Stimulated activated CD4-positive, alpha-beta T cell treated with anti-CD3 and anti-CD28 coated beads, TNF-alpha, amount 100 ng/mL, for 4 hours (primary cell): ENCODE measurements around the gene CACNG4.

Experiments
- DNase-seq, 3 experiments: peaks; one replicate each; pipeline ENCODE4 v3.0.0-alpha.2; 2020; ENCODE audit warnings: low read depth in 3 of 3

Gene CACNG4

GRCh38 chr17:66963909-66964771, at the start of gene CACNG4:
Gene CACNG4 (plus strand): TSS chr17:66964707. CDS start chr17:66964912, 205 bp downstream.
- DNase-seq, result no peak

DNA sequence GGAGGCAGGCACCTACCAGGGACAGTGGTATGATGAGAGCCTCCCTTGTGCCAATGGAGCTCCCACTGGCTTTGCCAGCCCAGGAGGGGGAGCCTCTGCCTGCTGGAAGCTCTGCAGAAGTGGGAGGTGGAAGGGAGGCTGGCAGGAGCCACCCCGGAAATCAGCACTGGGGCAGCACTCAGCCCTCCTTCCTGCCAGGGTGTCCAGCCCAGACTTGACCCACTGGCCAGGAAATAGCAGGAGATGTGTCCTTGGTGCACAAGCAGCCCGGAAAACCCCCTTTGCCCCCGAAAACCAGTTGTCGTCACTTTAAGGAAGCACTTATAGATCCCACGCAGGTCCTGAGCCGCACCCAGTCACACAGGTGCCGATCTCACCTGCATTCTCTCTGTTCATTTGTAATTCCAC, 49.3 kb upstream of the CACNG4 start:
- DNase-seq, result no peak

DNA sequence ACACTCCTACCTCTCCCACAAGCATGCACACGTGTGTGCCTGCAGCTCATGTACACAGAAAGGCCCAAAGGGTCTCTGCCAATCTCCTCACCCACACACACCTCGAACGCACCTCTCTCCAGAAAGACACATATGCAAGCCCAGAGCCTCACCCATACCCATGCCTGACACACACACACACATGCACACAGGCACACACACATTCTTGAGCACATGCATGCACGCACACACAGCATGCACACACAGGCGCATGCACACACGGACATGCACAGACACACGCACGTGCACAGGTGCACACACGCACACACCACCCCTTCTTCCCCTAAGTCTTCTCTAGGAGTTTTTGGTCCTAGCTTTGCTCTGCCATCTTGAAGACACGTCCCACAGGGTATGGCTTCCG, 48.7 kb upstream of the CACNG4 start:
- no peak for DNase-seq

DNA sequence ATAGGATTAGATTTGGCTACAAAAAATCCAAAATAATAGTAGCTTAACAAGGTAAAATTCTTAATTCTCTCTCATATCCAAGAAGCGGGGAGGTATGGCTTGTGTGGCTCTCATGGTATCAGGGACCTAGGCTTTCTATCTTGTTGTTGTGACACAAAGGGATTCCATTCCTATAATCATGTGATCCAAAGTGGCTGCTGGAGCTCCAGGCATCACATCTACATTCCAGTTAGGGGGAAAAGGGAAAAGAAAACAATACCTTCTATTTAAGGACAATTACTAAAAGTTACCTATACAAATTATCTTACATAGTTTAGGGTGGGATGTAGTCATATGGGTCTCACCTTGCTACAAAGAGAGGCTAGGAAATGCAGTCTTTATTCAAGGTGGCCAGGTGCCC, 47.6 kb upstream of the CACNG4 start:
- no peak for DNase-seq

GRCh38 chr17:66918896-66919295, 45.6 kb upstream of the CACNG4 start:
- DNase-seq, result no peak

DNA sequence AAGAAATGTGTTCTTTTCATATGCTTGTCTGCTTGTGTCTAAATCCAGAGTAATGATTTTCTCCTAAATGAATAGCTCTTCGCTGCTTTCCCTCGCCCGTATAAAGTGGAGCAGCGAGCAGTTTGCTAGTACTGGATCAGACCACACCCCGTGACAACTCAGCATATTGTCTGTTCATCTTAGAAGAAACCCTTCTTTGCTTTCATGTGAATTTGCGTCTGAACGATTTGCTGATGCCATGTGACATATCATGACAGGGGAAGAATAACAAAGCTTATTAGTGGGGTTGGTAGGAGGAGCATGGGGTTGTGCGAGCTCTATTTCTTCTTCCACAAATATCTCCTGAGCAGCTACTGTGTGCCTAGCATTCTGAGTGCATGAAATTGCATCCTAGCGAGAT, 44.1 kb upstream of the CACNG4 start:
- no peak for DNase-seq

- no peak for DNase-seq
These were observed 43.6 kb upstream of the CACNG4 start for GRCh38 chr17:66920950-66921349.

DNA sequence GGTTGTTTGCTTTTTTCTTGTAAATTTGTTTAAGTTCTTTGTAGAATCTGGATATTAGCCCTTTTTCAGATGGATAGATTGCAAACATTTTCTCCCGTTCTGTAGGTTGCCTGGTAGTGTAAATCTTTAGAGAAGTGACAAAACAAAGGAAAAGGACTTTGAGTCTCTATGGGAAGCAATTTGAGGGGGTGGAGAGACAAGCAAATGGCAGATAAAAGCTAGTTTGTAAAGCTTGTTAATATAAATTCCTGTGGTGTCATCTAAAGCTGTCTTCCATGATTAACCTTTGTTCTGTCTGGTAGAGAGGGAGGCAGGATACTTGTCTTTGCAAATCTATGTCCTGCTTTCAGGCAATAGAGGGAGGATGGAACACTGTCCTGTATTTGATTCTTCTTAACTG, 40.6 kb upstream of the CACNG4 start:
- DNase-seq, result no peak

- no peak for DNase-seq
These were observed 38.6 kb upstream of the CACNG4 start for GRCh38 chr17:66925811-66926500.

DNA sequence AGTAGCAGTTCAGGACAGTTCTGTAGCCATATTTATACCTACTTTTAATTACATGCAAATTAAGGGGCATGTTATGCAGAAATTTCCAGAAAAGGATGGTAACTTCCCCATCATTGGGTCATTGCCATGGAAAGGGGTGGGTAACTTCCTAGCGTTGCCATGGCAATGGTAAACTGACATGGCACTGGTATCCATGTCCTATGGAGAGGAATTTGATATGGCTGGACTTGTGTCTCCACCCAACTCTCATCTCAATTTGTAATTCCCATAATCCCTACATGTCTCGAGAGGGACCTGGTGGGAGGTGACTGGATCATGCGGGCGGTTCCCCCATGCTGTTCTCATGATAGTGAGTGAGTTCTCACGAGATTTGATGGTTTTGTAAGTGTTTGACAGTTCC, 35.6 kb upstream of the CACNG4 start:
- DNase-seq, result no peak

- DNase-seq, result no peak
These were observed 34.9 kb upstream of the CACNG4 start for GRCh38 chr17:66929591-66929990.

GRCh38 chr17:66930933-66931332, 33.6 kb upstream of the CACNG4 start:
- no peak for DNase-seq

DNA sequence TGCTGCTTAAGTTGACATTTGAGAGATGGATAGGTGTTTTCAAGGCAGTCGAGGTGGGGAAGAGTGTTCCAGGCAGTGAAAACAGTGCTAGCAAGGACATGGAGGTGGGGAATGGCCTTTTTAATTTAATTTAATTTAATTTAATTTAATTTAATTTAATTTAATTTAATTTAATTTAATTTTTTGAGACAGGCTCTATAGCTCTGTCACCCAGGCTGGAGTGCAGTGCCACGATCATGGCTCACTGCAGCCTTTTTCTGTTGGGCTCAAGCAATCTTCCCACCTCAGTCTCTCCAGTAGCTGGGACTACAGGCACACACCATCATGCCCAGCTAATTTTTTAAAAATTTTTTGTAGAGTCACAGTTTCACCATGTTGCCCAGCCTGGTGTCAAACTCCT, 32.2 kb upstream of the CACNG4 start:
- DNase-seq, result no peak

GRCh38 chr17:66934040-66934439, 30.5 kb upstream of the CACNG4 start:
- no peak for DNase-seq

DNA sequence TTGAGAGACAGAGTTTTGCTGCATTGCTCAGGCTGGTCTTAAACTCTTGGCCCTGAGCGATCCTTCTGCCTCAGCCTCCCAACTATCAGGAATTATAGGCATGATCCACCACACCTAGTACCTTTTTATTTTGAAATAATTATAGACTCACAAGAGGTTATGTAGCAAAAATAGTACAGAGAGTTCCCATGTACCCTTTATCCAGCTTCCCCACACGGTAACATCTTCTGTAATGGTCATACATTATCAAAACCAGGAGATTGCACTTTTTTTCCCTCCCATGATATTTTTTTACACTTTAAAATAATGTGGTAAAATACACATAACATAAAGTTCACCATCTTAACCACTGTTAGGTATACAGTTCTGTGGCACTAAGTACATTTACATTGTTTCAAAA, 28.8 kb upstream of the CACNG4 start:
- DNase-seq, result no peak

GRCh38 chr17:66938656-66939055, 25.9 kb upstream of the CACNG4 start:
- DNase-seq, result no peak

GRCh38 chr17:66939461-66940114, 24.9 kb upstream of the CACNG4 start:
- DNase-seq, result no peak

GRCh38 chr17:66941249-66941648, 23.3 kb upstream of the CACNG4 start:
- no peak for DNase-seq

DNA sequence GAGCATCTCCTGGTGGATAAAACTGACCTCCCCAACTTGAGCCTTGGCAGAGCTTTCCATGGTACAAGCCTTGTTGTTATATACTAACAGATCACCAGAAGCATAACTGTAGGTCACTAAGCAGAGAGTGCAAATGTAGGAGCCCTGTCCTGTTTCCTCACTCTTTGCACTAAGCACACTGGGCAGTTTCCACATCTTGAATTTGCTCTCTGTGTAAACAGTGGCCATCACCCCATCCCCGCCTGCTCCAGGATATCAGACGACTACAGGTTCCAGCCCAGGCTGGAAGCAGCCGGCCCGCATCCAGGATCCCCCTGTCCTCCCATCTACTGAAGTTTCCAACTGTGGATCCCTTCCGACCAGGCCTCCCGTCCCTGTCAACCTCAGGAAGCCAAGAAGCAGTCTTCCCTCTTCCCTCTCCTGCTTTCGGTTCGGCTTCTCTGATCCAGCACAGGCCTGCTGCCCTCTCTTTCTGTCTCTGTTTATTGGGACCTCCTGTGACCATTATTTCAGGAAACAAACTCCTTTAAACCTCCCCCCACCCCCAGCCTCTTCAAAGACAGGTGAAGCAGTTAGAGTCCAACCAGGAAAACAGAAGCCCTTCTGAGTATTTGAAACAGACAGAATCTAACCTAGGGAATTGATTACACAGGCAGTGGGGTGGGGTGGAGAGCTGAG, 22.6 kb upstream of the CACNG4 start:
- DNase-seq, result no peak

DNA sequence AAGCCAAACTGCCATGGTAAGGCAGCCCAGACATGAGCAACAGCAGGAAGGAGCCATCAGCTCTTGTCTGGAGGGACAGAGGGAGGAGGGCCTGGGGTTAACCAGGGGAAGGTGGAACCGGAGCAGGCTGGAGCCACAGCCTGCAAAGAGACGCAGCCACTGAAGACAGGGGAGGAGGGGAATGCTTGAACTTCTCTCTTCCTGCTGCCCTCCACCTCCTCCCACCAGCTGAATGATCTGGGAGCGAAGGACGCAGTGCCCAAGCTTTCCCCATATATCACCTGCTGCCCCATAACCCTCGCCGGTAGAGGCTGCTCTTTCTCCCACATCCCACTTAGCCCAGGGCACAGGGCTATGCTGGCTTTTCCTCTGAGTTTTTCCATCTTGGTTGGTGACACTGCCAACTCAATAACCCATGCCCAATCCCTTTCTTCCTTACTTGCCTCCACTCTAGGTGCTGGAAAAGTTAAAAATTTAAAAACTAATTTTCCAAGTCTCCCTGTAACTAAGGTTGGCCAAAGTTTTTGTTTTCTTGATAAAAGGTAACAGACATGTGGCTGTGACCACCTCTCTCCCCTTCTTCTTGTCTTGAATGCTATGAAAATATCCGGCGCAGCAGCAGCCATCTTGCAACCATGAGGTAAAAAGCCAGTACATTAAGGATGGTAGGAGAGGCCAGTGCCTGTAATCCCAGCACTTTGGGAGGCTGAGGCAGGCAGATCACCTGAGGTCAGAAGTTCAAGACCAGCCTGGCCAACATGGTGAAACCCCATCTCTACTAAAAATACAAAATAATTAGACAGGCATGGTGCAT, 21.8 kb upstream of the CACNG4 start:
- no peak for DNase-seq

- no peak for DNase-seq
These were observed 21.0 kb upstream of the CACNG4 start for GRCh38 chr17:66943484-66943883.
